BE2C (cell line): ENCODE results near the gene SORBS1.

Experiments used
- DNase-seq: peaks from one replicate; pipeline ENCODE4 v3.0.0-alpha.2; 2020
- H3K27me3 ChIP-seq: fragments of 250-450 bp; sonication (Bioruptor Pico); 2 replicates; pipeline ENCODE4 v1.5.1; 2020; ENCODE audit warnings: mild to moderate bottlenecking
- H3K36me3 ChIP-seq: fragments of 250-450 bp; sonication (Bioruptor Pico); 2 replicates; pipeline ENCODE4 v1.5.1; 2020; ENCODE audit warnings: mild to moderate bottlenecking
- H3K4me1 ChIP-seq: fragments of 250-450 bp; sonication (Bioruptor Pico); 2 replicates; pipeline ENCODE4 v1.5.1; 2020
- H3K4me3 ChIP-seq: 2 replicates; pipeline ENCODE4 v1.5.1; 2011; ENCODE audit warnings: low read depth, low read length
- H3K9me3 ChIP-seq: fragments of 250-450 bp; sonication (Bioruptor Pico); 2 replicates; pipeline ENCODE4 v1.5.1; 2020
- TF ChIP-seq, protein P1 (sequence below): IDR thresholded peaks from 2 replicates; pipeline ENCODE4 v1.5.1; 2012; ENCODE audit warnings: mild to moderate bottlenecking, low read depth, low read length

SORBS1 gene

DNA sequence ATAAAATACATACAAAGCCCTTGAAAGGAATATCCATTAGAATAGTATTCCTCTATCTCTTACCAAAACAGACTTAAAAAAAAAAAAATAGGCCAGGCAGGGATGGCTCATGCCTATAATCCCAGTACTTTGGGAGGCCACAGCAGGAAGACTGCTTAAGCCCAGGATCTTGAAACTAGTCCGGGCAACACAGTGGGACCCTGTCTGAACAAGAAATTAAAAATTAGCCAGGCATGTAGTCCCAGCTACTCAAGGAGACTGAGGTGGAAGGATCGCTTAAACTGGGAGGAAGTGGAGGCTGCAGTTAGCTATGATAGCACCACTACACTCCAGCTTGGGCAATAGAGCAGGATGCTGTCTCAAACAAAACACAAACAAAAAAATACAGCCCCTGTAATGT is 280.0 kb downstream of the SORBS1 start:
- no peak for DNase-seq
- TF ChIP-seq, protein P1, sequence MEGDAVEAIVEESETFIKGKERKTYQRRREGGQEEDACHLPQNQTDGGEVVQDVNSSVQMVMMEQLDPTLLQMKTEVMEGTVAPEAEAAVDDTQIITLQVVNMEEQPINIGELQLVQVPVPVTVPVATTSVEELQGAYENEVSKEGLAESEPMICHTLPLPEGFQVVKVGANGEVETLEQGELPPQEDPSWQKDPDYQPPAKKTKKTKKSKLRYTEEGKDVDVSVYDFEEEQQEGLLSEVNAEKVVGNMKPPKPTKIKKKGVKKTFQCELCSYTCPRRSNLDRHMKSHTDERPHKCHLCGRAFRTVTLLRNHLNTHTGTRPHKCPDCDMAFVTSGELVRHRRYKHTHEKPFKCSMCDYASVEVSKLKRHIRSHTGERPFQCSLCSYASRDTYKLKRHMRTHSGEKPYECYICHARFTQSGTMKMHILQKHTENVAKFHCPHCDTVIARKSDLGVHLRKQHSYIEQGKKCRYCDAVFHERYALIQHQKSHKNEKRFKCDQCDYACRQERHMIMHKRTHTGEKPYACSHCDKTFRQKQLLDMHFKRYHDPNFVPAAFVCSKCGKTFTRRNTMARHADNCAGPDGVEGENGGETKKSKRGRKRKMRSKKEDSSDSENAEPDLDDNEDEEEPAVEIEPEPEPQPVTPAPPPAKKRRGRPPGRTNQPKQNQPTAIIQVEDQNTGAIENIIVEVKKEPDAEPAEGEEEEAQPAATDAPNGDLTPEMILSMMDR = no peak
- no peaks in the 10 kb centered on the region for H3K36me3 ChIP-seq
- no peak overlapping the region for H3K4me3 ChIP-seq
- no peaks in the 10 kb centered on the region for H3K9me3 ChIP-seq
- H3K27me3 ChIP-seq = no peaks in the 10 kb centered on the region
- H3K4me1 ChIP-seq = no peaks in the 10 kb centered on the region

DNA sequence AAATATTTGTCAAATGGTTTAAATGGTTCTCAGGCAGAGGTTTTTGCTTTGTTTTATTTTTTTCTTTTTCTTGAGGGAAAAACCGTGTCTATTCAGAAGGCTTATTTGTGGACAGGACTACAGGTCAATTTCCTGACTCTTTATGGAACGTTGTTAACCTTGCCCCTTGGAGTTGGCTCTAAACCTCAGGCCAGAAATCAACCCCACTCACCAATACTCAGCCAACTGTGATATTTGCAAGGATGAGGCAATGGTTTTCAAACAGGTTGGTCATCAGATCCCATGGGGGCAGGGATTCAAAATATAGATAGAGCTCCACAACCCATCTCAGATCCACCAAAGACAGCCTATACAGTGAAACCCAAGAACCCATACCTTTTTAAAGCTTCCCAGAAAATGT is 280.5 kb downstream of the SORBS1 start:
- TF ChIP-seq, protein P1 = no peak
- Histone ChIP-seq H3K27me3 (no peaks in the 10 kb centered on the region), H3K36me3 (no peaks in the 10 kb centered on the region), H3K4me1 (no peaks in the 10 kb centered on the region), H3K9me3 (no peaks in the 10 kb centered on the region), H3K4me3 (no peak overlapping the region)
- DNase-seq = no peak

DNA sequence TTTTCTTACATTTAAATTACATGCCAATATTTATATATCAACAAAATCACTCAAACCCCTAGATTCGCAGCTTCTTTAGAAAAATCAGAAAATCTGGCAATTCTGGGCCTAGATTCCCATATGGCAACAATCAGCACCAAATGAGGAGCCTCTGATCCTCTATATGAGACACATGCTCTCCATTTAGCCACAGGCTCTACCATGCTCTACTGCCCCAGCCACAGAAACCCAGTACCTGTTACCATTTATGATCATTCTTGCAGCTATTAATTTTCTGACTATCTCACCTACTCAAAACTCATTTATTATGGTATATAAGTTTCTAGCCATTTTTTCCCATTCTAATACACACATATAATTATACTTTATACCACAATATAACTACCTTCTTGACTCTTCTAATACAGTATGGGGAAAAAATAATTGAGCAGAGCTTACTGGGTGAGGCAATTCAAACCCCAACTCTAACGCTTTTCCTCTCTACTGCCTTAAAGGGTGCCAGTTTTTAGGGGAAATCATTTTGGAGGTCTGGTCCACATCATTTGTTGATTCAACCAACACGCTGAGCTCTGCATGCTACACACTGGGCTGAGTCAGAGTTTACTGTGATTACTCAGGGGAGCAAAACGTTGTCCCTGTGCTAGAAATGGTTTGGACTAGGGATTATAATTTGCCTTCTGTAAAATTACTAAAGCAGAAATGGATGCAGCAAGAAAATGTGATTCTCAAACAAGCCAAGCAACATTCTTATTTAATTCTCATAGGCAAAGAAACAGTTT is 281.9 kb downstream of the SORBS1 start:
- Histone ChIP-seq H3K27me3 (no peaks in the 10 kb centered on the region), H3K36me3 (no peaks in the 10 kb centered on the region), H3K4me3 (no peak overlapping the region), H3K9me3 (no peaks in the 10 kb centered on the region), H3K4me1 (no peaks in the 10 kb centered on the region)
- DNase-seq = no peak
- TF ChIP-seq, protein P1 = no peak

DNA sequence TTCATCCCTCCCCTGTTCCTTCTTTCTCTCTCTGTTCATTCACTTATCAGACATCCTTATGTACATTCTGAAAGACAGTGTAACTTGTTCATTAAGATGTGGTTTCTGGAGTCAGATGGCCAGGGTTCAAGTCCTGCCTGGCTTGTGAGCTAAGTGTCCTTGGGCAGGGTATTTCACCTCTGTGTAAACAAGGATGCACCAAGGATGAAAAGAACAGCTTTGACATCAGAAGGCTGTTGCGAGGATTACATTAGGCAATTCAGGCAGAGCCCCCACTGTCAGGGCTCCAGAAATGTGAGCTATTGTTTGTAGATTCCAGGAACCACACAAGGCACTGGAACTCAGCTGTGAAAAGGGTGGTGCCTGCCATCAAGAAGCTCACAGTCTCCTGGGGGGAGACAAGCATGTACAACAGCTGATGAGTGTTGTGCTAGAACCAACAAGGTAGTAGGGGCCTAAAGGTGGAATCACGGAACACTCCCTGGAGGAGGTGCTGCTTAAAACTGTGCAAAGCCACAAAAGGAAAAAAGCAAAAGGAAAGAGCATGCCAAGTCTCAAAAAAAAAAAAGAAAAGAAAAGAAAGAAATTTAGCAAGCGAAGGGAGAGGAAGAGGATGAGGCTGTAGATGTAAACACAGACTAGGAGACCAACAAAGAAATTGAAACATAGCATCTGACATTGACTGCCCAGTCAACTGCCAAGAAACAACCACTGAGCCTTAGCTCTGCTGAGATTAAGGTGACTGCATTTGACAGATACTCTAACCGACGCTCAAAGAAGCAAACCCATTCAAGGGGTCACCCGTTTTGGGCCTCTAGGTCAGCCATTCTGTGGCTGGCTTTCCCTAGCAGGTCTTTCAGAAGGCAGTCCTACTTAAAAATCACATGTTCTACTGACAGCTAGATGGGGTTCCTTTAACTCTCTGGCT is 282.8 kb downstream of the SORBS1 start:
- TF ChIP-seq, protein P1 = no peak
- Histone ChIP-seq H3K9me3 (no peaks in the 10 kb centered on the region), H3K36me3 (no peaks in the 10 kb centered on the region), H3K4me3 (no peak overlapping the region), H3K4me1 (no peaks in the 10 kb centered on the region), H3K27me3 (no peaks in the 10 kb centered on the region)
- no peak for DNase-seq

DNA sequence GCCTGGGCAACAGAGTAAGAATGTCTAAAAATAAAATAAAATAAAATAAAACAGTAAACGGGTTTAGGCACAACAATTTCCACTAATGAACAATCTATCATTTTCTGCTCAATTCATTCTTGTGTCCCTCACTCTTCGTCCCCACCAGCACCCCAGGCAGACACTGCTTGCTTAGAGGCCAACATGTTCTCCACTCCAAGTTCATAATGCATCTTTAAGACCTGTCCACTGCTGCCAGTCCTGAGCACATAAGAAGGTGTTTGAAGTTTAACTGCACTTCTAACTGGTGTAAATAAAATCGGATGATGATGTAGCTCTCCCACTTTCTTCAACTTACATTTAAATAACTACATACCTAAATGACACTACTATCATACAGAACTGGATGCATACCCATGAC is 283.6 kb downstream of the SORBS1 start:
- no peak for DNase-seq
- no peaks in the 10 kb centered on the region for H3K4me1 ChIP-seq
- no peaks in the 10 kb centered on the region for H3K36me3 ChIP-seq
- TF ChIP-seq, protein P1 = no peak
- no peaks in the 10 kb centered on the region for H3K9me3 ChIP-seq
- no peaks in the 10 kb centered on the region for H3K27me3 ChIP-seq
- no peak overlapping the region for H3K4me3 ChIP-seq

DNA sequence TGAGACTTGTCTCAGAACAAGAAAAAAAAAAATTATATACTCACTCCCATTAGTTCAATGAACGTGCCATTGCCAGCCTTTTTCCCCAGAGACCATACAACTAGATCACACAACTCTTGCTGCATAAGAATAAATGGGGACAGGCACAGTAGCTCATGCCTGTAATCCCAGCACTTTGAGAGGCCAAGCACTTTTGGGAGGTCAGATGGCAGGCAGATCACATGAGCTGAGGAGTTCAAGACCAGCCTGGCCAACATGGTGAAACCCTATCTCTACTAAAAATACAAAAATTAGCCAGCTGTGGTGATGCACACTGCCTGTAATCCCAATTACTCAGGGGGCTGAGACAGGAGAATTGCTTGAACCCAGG is 284.0 kb downstream of the SORBS1 start:
- no peaks in the 10 kb centered on the region for H3K36me3 ChIP-seq
- DNase-seq = no peak
- no peaks in the 10 kb centered on the region for H3K4me1 ChIP-seq
- no peaks in the 10 kb centered on the region for H3K27me3 ChIP-seq
- TF ChIP-seq, protein P1 = no peak
- H3K9me3 ChIP-seq = no peaks in the 10 kb centered on the region
- no peak overlapping the region for H3K4me3 ChIP-seq
